ENCODE results near the gene ACVR1B. TPM values are rescaled to one million over a fixed set of nuclear protein-coding genes. Genes with fewer than 3 reads are reported as not detected.
A peak's percentile ranks its signal among the peaks of the same experiment; 100 is the strongest.

ACVR1B gene
- total RNA-seq, 6 experiments from 2014 or later, result 14.1 to 28.0 (median 25.0) TPM

DNA sequence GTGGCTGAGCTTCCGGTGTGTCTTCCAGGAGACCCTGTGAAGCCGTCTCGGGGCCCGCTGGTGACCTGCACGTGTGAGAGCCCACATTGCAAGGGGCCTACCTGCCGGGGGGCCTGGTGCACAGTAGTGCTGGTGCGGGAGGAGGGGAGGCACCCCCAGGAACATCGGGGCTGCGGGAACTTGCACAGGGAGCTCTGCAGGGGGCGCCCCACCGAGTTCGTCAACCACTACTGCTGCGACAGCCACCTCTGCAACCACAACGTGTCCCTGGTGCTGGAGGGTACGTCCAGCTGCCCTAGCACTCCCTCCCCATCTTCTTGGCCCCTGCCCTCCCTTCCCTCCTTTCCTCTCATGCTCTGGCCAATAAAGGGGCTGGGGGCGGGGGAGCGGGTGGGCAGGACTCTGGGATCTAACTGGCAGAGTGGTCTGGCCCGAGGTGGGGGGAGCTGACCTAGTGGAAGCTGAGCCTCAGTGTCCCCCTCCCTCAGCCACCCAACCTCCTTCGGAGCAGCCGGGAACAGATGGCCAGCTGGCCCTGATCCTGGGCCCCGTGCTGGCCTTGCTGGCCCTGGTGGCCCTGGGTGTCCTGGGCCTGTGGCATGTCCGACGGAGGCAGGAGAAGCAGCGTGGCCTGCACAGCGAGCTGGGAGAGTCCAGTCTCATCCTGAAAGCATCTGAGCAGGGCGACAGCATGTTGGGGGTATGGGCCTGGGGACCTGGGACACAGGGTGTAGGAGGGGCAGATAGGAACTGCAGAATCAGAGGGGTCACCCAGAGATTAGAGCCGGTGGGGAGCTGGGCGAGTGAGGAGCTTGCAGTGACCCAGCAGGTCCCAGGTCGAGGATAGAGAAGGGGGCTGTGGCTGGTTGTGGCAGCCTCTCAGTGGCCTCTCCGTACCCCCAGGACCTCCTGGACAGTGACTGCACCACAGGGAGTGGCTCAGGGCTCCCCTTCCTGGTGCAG is 38.1 kb upstream of the ACVR1B start:
- ATAC-seq, result peak in 2 of 4 donors; percentile 5 to 6
- peaks cover 0 to 9% (median 0%) of the 10 kb centered on the region in 4 donors for H3K4me1 ChIP-seq
- no peaks in the 10 kb centered on the region for H3K36me3 ChIP-seq
- DNase-seq, result peak in 1 of 3 donors; percentile 54
- intact Hi-C loops (cut with DNase I), result no loop called here
- H3K4me3 ChIP-seq, result no peak overlapping the region
- H3K27ac ChIP-seq, result no peak overlapping the region
- H3K9me3 ChIP-seq, result no peaks in the 10 kb centered on the region
- no peak for TF ChIP-seq POLR2A (IDR thresholded peaks at IDR 0.05)
- TF ChIP-seq, protein P1, sequence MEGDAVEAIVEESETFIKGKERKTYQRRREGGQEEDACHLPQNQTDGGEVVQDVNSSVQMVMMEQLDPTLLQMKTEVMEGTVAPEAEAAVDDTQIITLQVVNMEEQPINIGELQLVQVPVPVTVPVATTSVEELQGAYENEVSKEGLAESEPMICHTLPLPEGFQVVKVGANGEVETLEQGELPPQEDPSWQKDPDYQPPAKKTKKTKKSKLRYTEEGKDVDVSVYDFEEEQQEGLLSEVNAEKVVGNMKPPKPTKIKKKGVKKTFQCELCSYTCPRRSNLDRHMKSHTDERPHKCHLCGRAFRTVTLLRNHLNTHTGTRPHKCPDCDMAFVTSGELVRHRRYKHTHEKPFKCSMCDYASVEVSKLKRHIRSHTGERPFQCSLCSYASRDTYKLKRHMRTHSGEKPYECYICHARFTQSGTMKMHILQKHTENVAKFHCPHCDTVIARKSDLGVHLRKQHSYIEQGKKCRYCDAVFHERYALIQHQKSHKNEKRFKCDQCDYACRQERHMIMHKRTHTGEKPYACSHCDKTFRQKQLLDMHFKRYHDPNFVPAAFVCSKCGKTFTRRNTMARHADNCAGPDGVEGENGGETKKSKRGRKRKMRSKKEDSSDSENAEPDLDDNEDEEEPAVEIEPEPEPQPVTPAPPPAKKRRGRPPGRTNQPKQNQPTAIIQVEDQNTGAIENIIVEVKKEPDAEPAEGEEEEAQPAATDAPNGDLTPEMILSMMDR (IDR thresholded peaks at IDR 0.05), result no peak
- WGBS (ENCODE audit: insufficient coverage, low coverage, low lambda C conversion rate, missing lambda C conversion rate), result 79% methylated on average over 8 of the region's 30 CpGs
- no peaks in the 10 kb centered on the region for H3K27me3 ChIP-seq

DNA sequence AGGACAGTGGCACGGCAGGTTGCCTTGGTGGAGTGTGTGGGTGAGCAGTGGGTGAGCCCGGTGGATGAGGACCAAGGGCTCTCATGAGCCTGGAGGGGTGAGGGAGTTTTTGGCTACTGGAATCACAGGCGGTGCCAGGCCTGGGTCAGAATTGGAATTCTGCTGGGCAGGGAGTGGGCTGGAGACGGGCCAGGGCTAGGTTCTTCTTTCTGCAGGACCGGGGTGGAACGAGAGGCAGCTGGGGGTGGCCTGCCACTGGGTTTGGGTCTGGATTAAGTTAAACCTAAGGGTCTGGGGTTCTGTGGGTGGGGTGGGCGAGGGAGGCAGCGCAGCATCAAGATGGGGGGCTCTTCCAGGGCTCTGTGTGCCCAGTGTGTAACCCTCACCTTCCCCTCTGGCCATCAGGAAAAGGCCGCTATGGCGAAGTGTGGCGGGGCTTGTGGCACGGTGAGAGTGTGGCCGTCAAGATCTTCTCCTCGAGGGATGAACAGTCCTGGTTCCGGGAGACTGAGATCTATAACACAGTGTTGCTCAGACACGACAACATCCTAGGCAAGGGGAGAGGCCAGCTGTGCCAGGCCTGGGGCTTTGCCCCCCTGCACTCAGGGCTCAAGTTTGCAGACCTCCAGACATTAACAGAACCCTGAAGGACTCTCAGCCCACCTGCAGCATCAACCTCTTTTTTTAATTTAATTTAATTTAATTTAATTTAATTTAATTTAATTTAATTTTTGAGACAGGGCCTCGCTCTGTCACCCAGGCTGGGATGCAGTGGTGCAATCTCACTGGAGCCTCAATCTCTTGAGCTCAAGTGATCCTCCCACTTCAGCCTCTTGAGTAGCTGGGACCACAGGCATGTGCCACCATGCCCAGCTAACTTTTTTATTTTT is 37.2 kb upstream of the ACVR1B start:
- intact Hi-C loops (cut with DNase I), result no loop called here
- Histone ChIP-seq H3K27ac (no peak overlapping the region), H3K4me1 (peaks cover 0 to 16% (median 0%) of the 10 kb centered on the region in 4 donors), H3K9me3 (no peaks in the 10 kb centered on the region), H3K36me3 (no peaks in the 10 kb centered on the region), H3K4me3 (no peak overlapping the region), H3K27me3 (no peaks in the 10 kb centered on the region)
- DNase-seq, result peak in 1 of 3 donors; percentile 34
- WGBS (ENCODE audit: insufficient coverage, low coverage, low lambda C conversion rate, missing lambda C conversion rate), result 73% methylated on average over 8 of the region's 17 CpGs
- no peak for ATAC-seq
- TF ChIP-seq POLR2A (IDR thresholded peaks at IDR 0.05), result no peak
- TF ChIP-seq, protein P1 (IDR thresholded peaks at IDR 0.05), result no peak

DNA sequence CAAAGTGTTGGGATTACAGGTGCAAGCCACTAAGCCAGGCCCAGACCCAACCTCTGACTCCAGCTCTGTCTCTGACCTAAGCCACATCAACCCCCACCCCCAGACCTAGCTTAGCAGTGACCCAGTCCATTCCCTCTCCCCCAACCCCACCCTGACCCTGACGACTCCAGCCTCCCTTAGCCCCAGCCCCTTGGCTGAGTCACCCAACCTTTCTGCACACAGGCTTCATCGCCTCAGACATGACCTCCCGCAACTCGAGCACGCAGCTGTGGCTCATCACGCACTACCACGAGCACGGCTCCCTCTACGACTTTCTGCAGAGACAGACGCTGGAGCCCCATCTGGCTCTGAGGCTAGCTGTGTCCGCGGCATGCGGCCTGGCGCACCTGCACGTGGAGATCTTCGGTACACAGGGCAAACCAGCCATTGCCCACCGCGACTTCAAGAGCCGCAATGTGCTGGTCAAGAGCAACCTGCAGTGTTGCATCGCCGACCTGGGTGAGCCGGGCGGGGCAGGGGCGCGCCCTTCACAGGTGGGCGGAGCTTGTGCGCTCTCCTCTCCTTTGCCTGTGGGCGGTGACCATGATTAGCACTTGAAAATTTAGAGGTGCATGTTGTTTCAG is 36.4 kb upstream of the ACVR1B start:
- ATAC-seq, result no peak
- H3K4me3 ChIP-seq, result no peak overlapping the region
- no peaks in the 10 kb centered on the region for H3K27me3 ChIP-seq
- H3K36me3 ChIP-seq, result no peaks in the 10 kb centered on the region
- peaks cover 0 to 16% (median 0%) of the 10 kb centered on the region in 4 donors for H3K4me1 ChIP-seq
- 86% methylated on average over 2 of the region's 28 CpGs for WGBS (ENCODE audit: insufficient coverage, low coverage, low lambda C conversion rate, missing lambda C conversion rate)
- TF ChIP-seq, protein P1 (IDR thresholded peaks at IDR 0.05), result no peak
- intact Hi-C loops (cut with DNase I), result no loop called here
- no peaks in the 10 kb centered on the region for H3K9me3 ChIP-seq
- DNase-seq, result peak in 1 of 3 donors; percentile 18
- H3K27ac ChIP-seq, result no peak overlapping the region

DNA sequence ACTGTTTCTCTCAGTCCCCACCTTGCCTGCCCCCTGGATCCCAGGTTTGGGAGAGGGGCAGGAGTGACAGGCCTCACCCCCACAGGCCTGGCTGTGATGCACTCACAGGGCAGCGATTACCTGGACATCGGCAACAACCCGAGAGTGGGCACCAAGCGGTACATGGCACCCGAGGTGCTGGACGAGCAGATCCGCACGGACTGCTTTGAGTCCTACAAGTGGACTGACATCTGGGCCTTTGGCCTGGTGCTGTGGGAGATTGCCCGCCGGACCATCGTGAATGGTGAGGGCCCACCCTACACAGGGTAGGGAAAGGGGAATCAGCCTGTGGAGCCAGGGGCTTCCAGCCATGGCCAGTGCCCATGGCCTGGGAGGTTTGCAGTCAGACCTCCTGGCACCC is 35.5 kb upstream of the ACVR1B start:
- no peak overlapping the region for H3K4me3 ChIP-seq
- ATAC-seq, result no peak

More for the DNA sequence above, 35.5 kb upstream of the ACVR1B start:
- no peak for TF ChIP-seq POLR2A (IDR thresholded peaks at IDR 0.05)
- TF ChIP-seq, protein P1 (IDR thresholded peaks at IDR 0.05), result no peak
- WGBS (ENCODE audit: insufficient coverage, low coverage, low lambda C conversion rate, missing lambda C conversion rate), result 100% methylated on average over 3 of the region's 11 CpGs
- no peaks in the 10 kb centered on the region for H3K36me3 ChIP-seq
- peaks cover 0 to 19% (median 0%) of the 10 kb centered on the region in 4 donors for H3K4me1 ChIP-seq
- no peaks in the 10 kb centered on the region for H3K27me3 ChIP-seq
- no peak for DNase-seq
- H3K27ac ChIP-seq, result no peak overlapping the region
- H3K9me3 ChIP-seq, result no peaks in the 10 kb centered on the region
- intact Hi-C loops (cut with DNase I), result no loop called here
